Amniotic epithelial cell (primary cell): ENCODE results near the gene MAP4K3.
"Not testable (repeated sequence)": the region's sequence is repeated elsewhere in the genome, so short reads cannot be mapped to it uniquely, and the experiment has no call there.

ENCODE experiments used
- DNase-seq: peaks from one replicate; pipeline ENCODE4 v3.0.0-alpha.2; 2010; ENCODE audit warnings: low read depth

Gene MAP4K3

GRCh38 chr2:39408351-39409136, 28.5 kb downstream of the MAP4K3 start:
- DNase-seq = peak; percentile 57

DNA sequence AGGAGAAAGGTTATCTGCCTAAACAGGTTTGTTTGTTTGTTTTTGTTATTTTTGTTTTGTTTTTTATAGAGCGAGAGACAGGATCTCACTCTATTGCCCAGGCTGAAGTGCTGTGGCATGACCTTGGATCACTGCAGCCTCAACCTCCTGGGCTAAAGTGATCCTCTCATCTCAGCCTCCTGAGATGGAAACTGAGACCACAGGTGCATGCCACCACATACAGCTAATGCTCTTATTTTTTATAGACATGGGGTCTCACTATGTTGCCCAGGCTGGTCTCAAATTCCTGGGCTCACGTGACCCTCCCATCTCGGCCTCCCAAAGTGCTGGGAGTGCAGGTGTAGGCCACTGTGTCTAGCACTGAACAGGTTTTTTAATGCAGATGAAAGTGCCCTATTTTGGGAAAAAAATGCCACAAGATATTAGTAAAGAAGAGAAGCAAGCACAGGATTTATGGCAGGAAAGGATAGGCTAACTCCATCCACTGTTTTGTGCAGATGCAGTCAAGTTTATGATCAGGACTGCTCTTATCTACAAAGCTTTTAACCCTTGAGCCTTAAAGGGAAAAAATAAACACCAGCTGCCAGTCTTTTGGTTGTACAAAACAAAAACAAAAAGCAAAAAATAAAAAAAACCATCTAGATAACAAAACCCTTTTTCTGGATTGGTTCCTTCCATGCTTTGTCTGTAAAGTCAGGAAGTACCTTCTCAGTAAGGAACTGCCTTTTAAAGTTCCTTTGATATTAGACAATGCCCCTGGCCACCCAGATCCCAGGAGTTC, 29.4 kb downstream of the MAP4K3 start:
- DNase-seq = no peak

DNA sequence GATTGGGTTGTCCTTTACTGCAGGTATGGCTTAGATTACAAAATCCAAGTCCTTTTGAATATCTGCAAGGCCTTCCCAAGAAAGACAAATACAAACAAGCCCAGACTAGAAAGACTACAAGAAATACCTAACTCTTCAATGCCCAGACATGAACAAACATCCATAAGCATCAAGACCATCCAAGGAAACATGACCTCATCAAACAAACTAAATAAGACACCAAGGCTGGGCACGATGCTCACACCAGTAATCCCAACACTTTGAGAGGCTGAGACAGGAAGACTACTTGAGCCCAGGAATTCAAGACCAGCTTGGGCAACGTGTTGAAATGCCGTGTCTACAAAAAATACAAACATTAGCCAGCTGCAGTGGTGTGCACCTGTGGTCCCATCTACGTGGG, 31.7 kb downstream of the MAP4K3 start:
- DNase-seq = no peak

GRCh38 chr2:39403311-39403710, 33.8 kb downstream of the MAP4K3 start:
- DNase-seq = no peak

- DNase-seq = no peak
Observed at GRCh38 chr2:39401319-39401718, 35.8 kb downstream of the MAP4K3 start.

GRCh38 chr2:39399570-39399969, 37.5 kb downstream of the MAP4K3 start:
- no peak for DNase-seq

GRCh38 chr2:39395313-39395712, 41.8 kb downstream of the MAP4K3 start:
- no peak for DNase-seq

DNA sequence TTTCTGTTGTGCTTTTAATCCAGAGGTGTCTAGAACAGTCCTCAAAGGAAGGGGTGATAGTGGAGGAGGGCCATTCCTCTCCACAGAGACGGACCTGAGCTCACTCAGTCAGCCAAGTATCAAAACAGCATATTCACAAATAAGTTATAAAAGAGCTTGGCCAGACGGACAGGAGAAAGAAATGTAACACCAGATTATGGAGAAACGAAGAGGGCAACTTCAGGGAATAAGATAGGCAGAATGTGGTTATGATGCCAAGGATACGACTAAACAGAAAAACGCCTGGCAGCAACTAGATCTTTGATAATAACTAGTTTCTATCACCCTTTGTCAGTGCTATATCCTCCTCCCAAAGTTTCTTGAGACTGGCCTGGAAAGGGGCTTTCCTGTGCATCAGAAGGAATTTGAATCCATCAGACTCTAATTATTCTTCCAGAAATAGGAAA, 42.5 kb downstream of the MAP4K3 start:
- peak; percentile 28 for DNase-seq

DNA sequence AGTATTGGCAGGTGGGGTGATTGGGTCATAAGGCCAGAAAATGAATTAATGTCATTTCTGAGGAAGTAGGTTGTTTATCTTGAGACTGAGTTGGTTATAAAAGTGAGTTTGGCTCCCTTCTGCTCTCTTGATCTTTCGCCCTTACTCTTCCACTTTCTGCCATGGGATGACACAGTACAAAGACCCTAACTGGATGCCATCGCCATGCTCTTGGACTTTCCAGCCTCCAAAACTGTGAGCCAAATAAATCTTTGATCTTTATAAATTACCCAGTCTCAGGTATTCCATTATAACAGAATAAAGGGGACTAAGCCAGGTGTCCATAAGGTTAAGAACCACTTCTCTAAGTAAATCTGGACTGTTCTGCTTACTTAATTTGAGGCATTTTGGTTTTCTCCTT, 44.4 kb downstream of the MAP4K3 start:
- no peak for DNase-seq

DNA sequence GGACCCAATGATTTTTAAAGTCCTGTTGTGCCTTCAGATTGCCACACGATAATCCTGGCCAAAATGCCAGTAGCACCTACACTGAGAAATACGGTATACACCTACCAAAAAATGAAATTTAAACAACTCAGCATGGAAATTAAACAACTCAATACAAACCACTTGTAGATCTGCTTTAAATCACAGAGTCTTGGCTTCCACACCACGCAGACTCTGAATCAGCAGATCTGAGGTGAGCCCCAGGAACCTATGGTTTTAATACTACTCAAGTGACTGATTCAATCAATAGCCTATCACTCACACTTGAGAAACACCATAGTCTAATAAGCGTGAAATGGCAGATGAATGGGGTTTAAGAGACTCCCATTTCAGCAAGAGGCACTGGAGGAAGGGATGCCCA, 46.9 kb downstream of the MAP4K3 start:
- no peak for DNase-seq

GRCh38 chr2:39386064-39386463, 51.0 kb downstream of the MAP4K3 start:
- DNase-seq = no peak

- DNase-seq = no peak
Observed at GRCh38 chr2:39385172-39385571, 51.9 kb downstream of the MAP4K3 start.

DNA sequence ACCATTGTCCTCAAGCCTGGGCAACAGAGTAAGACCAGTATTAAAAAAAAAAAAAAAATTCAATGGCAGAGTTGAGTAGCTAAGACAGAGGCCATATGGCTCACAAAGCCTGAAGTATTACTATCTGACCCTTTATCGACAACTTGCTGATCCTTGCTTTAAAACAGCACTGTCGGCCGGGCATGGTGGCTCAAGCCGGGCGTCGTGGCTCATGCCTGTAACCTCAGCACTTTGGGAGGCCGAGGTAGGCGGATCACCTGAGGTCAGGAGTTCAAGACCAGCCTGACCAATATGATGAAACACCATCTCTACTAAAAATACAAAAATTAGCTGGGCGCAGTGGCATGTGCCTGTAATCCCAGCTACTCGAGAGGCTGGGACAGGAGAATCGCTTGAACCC, 53.0 kb downstream of the MAP4K3 start:
- DNase-seq = not testable (repeated sequence)

GRCh38 chr2:39383146-39383545, 53.9 kb downstream of the MAP4K3 start:
- no peak for DNase-seq

GRCh38 chr2:39381653-39382052, 55.4 kb downstream of the MAP4K3 start:
- no peak for DNase-seq

DNA sequence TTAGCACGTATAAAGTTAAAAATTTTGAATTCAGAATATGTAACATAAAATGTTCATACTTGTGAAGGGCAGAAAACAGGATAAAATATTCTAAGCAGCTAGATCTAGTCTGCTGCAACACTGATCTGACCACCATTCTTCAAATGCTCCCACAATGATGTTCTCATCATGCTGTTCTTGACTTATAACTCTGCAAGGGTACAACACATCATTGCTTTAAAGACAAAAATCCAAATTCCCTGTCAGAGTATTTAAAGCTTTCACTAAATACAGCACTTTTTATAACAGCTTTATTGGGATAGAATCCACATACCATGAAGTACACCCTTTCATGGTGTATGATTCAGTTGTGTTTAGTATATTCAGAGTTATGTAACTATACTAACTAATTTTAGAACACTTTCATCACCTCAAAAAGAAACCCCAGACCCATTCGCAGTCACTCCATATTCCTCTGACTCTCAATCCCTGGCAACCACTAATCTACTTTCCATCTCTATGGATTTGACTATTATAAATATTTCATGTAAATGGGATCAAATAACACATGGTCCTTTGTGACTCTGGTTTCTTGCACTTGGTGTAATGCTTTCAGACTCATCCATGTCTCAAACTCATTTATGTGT, 56.4 kb downstream of the MAP4K3 start:
- DNase-seq = peak; percentile 60

GRCh38 chr2:39379643-39380524, 57.2 kb downstream of the MAP4K3 start:
- DNase-seq = peak; percentile 79

DNA sequence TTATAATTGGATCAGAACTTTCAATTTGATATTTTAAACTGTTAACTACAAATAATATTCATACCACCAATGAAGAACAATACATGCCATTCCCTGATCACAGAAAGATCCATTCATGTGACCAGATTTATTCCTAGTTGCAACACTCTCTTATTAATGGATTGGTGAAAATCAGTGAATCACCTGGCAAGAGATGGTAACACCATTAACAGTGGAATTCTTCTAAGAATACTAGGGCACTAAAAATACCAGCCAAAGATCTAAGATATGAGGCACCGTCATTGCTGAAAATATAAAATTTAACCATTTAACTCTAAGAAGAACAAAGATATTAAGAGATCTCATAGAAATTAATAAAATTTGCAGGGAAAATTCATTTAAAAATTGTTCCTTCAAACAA, 58.1 kb downstream of the MAP4K3 start:
- no peak for DNase-seq

- peak; percentile 22 for DNase-seq
Observed at GRCh38 chr2:39377226-39377939, 59.7 kb downstream of the MAP4K3 start.

- DNase-seq = no peak
Observed at GRCh38 chr2:39375917-39376316, 61.2 kb downstream of the MAP4K3 start.

DNA sequence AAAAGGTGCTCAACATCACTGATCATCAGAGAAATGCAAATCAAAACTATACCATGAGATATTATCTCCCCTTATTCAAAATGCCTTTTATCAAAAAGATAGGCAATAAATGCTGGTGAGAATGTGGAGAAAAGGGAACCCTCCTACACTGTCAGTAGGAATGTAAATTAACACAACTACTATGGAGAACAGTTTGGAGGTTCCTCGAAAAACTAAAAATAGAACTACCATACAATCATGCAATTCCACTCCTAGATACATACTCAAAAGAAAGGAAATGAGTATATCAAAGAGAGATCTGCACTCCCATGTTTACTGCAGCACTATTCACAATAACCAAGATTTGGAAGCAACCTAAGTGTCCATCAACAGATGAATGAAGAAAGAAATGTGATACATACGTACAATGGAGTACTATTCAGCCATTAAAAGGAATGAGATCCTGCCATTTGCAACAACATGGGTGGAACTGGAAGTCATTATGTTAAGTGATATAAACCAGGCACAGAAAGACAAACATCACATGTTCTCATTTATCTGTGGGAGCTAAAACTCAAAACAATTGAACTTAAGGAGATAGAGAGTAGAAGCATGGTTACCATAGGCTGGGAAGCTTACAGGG, 63.8 kb downstream of the MAP4K3 start:
- DNase-seq = no peak
